Neuronal stem cell (in vitro differentiated cells): ENCODE results near the gene TUBG2.
"Not testable (repeated sequence)": the region's sequence is repeated elsewhere in the genome, so short reads cannot be mapped to it uniquely, and the experiment has no call there.

ENCODE experiments used
- DNase-seq: peaks from one replicate; pipeline ENCODE4 v3.0.0-alpha.2; 2013; ENCODE audit warnings: low spot score
- H2AFZ ChIP-seq: one replicate; pipeline ENCODE4 v1.6.1; 2013; ENCODE audit warnings: mild to moderate bottlenecking, low read length, inconsistent platforms
- H2AK5ac ChIP-seq: 2 replicates; pipeline ENCODE4 v1.6.1; 2013; ENCODE audit warnings: low read depth, mild to moderate bottlenecking, inconsistent platforms, low read length, moderate library complexity, mixed read lengths
- H2BK120ac ChIP-seq: 2 replicates; pipeline ENCODE4 v1.6.1; 2013; ENCODE audit warnings: low read depth, mild to moderate bottlenecking, inconsistent platforms, low read length, moderate library complexity, mixed read lengths
- H2BK12ac ChIP-seq: one replicate; pipeline ENCODE4 v1.6.1; 2013; ENCODE audit warnings: low read length, inconsistent platforms
- H2BK15ac ChIP-seq: 2 replicates; pipeline ENCODE4 v1.6.1; 2013; ENCODE audit warnings: mild to moderate bottlenecking, low read length, inconsistent platforms, mixed read lengths
- H2BK5ac ChIP-seq: one replicate; pipeline ENCODE4 v1.6.1; 2013; ENCODE audit warnings: inconsistent platforms, mild to moderate bottlenecking, low read length, moderate library complexity
- H3K14ac ChIP-seq: one replicate; pipeline ENCODE4 v1.6.1; 2013; ENCODE audit warnings: low read length, inconsistent platforms
- H3K18ac ChIP-seq: 2 replicates; pipeline ENCODE4 v1.6.1; 2013; ENCODE audit warnings: low read length, inconsistent platforms
- H3K23ac ChIP-seq: 2 replicates; pipeline ENCODE4 v1.6.1; 2013; ENCODE audit warnings: low read depth, mild to moderate bottlenecking, mixed read lengths, low read length, inconsistent platforms; ENCODE audit not compliant: poor library complexity
- H3K27ac ChIP-seq: replicated peaks from 3 replicates; pipeline ENCODE4 v1.5.1; 2013; ENCODE audit warnings: low read length, inconsistent platforms
- H3K27me3 ChIP-seq, 3 experiments: 2 replicates each; pipeline ENCODE4 v1.6.1; 2013; ENCODE audit warnings: low read length in 3 of 3, mild to moderate bottlenecking in 2 of 3, inconsistent platforms in 1 of 3, low read depth in 1 of 3, mixed read lengths in 1 of 3, moderate library complexity in 1 of 3; ENCODE audit not compliant: control insufficient read depth in 3 of 3, insufficient read depth in 3 of 3
- H3K36me3 ChIP-seq, 2 donors: replicated peaks in 1 of 2; 2 replicates each; pipeline ENCODE4 v1.6.1; 2013; ENCODE audit warnings: low read length in 2 of 2; ENCODE audit not compliant: control insufficient read depth in 2 of 2, insufficient read depth in 2 of 2
- H3K4ac ChIP-seq: 2 replicates; pipeline ENCODE4 v1.6.1; 2013; ENCODE audit warnings: inconsistent platforms, mild to moderate bottlenecking, low read length, moderate library complexity
- H3K4me1 ChIP-seq, 2 donors: 1 replicate in 1 of 2; 2 replicates in 1 of 2; pipeline ENCODE4 v1.6.1; 2013; ENCODE audit warnings: low read length in 2 of 2, low read depth in 1 of 2; ENCODE audit not compliant: control insufficient read depth in 2 of 2, insufficient read depth in 1 of 2
- H3K4me2 ChIP-seq: one replicate; pipeline ENCODE4 v1.6.1; 2013; ENCODE audit warnings: mild to moderate bottlenecking, low read length, inconsistent platforms; ENCODE audit not compliant: insufficient read depth, poor library complexity, severe bottlenecking
- H3K4me3 ChIP-seq, 2 donors: 2 replicates each; pipeline ENCODE4 v1.5.1; 2013; ENCODE audit warnings: low read length in 2 of 2, mild to moderate bottlenecking in 2 of 2, inconsistent platforms in 1 of 2, moderate library complexity in 1 of 2
- H3K79me1 ChIP-seq: one replicate; pipeline ENCODE4 v1.6.1; 2013; ENCODE audit warnings: low read depth, mild to moderate bottlenecking, inconsistent platforms, low read length, moderate library complexity
- H3K9ac ChIP-seq: one replicate; pipeline ENCODE4 v1.6.1; 2013; ENCODE audit warnings: mild to moderate bottlenecking, low read depth, low read length, inconsistent platforms; ENCODE audit not compliant: poor library complexity
- H3K9me3 ChIP-seq, 2 donors: replicated peaks in 1 of 2; 2 replicates each; pipeline versions ENCODE3 to v1.6.1; 2013; ENCODE audit warnings: low read length in 2 of 2, mild to moderate bottlenecking in 2 of 2, inconsistent platforms in 1 of 2, low read depth in 1 of 2, mixed read lengths in 1 of 2, moderate library complexity in 1 of 2; ENCODE audit not compliant: control insufficient read depth in 2 of 2, insufficient read depth in 1 of 2
- H4K8ac ChIP-seq: one replicate; pipeline ENCODE4 v1.6.1; 2013; ENCODE audit warnings: low read depth, mild to moderate bottlenecking, inconsistent platforms, low read length, moderate library complexity
- H4K91ac ChIP-seq: one replicate; pipeline ENCODE4 v1.6.1; 2013; ENCODE audit warnings: low read length, low read depth, mild to moderate bottlenecking, inconsistent platforms; ENCODE audit not compliant: poor library complexity
- WGBS, 2 donors: extraction: QIAGEN DNeasy Blood & Tissue Kit; methylation state at CpG; one replicate each; pipeline ENCODE4 v1.1.7; 2013; ENCODE audit warnings: missing lambda C conversion rate in 2 of 2, mixed read lengths in 1 of 2; ENCODE audit not compliant: insufficient read length in 2 of 2, insufficient replicate concordance in 1 of 2; ENCODE audit errors: extremely low coverage in 2 of 2; 5-methylcytosine and 5-hydroxymethylcytosine counted together

TUBG2 gene

DNA sequence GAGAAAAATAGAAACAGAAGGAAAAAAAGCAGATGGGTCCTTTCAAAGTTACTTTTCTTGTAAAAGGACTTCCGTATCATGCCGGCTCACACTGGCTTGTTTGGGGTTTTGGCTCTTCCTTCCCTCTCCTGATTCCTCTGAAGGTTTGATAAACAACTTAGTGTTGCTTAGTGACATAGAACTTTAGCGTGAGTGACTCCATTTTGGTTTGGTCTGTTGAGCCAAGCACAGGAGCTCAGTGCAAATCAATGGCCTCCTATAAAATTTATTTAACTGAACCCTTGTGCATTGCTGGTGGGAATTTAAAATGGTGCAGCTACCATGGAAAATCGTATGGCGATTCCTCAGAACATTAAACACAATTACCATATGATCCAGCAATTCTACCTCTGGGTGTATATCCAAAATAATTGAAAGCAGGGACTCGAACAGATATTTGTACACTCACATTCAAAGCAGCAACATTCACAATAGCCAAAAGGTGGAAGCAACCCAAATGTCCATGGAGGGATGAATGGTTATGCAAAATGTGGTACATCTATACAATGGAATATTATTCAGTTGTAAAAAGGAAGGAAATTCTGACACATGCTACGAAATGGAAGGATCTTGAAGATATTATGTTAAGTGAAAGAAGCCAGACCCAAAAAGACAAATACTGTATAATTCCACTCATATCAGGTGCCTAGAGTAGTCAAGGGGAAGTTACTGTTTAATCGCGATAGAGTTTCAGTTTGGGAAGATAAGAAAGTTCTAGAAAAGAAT, 1.1 kb upstream of the TUBG2 start:
- H3K9ac ChIP-seq, result no peak overlapping the region
- peaks cover 3 to 7% of the 10 kb centered on the region in 2 donors for H3K4me1 ChIP-seq
- no peak for DNase-seq
- H3K4me2 ChIP-seq, result no peak overlapping the region
- H3K23ac ChIP-seq, result no peak overlapping the region
- H3K27me3 ChIP-seq, result no peaks in the 10 kb centered on the region
- WGBS, 2 donors, result no CpG with 5 or more reads among the region's 9 CpGs
- H3K4ac ChIP-seq, result no peak overlapping the region
- H3K4me3 ChIP-seq, result no peak overlapping the region
- H3K79me1 ChIP-seq, result no peaks in the 10 kb centered on the region
- H3K14ac ChIP-seq, result no peak overlapping the region
- H2AFZ ChIP-seq, result no peak overlapping the region
- no peak overlapping the region for H2BK5ac ChIP-seq
- no peak overlapping the region for H2BK120ac ChIP-seq
- H3K36me3 ChIP-seq, result peaks cover 2 to 20% of the 10 kb centered on the region in 2 donors
- no peak overlapping the region for H3K18ac ChIP-seq
- no peak overlapping the region for H3K27ac ChIP-seq
- H4K8ac ChIP-seq, result no peak overlapping the region
- H4K91ac ChIP-seq, result no peak overlapping the region
- no peak overlapping the region for H2BK15ac ChIP-seq
- peaks cover 0 to 4% of the 10 kb centered on the region in 2 donors for H3K9me3 ChIP-seq
- H2AK5ac ChIP-seq, result no peak overlapping the region
- no peak overlapping the region for H2BK12ac ChIP-seq

DNA sequence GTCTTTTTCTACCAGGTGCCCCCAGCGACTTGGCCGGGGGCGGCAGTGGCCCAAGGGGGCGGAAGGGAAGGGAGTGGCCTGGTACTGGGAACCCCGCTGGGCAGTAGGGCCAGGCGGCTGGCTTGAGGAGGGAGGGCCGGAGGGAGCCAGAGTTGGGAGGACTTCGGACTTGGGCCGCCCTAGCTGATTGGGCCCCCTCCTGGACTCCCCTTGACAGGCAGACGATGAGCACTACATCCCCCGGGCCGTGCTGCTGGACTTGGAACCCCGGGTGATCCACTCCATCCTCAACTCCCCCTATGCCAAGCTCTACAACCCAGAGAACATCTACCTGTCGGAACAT, 819 bp downstream of the TUBG2 start:
- not testable (repeated sequence) for H3K14ac ChIP-seq, H3K27me3 ChIP-seq, H2BK5ac ChIP-seq, H2BK15ac ChIP-seq, H3K9ac ChIP-seq, H4K91ac ChIP-seq, H2AK5ac ChIP-seq, H3K18ac ChIP-seq, H4K8ac ChIP-seq, H2BK12ac ChIP-seq, H2BK120ac ChIP-seq, H3K79me1 ChIP-seq, DNase-seq, H3K27ac ChIP-seq, H3K4me1 ChIP-seq, H3K9me3 ChIP-seq, H3K4ac ChIP-seq, H3K23ac ChIP-seq
- Histone ChIP-seq H3K4me2 (peak overlapping the region; percentile 90), H2AFZ (peak overlapping the region; percentile 96), H3K36me3 (peaks cover 2 to 32% of the 10 kb centered on the region in 2 donors), H3K4me3 (peak overlapping the region; percentile 66 to 84)
- WGBS, 2 donors, result no CpG with 5 or more reads among the region's 14 CpGs

DNA sequence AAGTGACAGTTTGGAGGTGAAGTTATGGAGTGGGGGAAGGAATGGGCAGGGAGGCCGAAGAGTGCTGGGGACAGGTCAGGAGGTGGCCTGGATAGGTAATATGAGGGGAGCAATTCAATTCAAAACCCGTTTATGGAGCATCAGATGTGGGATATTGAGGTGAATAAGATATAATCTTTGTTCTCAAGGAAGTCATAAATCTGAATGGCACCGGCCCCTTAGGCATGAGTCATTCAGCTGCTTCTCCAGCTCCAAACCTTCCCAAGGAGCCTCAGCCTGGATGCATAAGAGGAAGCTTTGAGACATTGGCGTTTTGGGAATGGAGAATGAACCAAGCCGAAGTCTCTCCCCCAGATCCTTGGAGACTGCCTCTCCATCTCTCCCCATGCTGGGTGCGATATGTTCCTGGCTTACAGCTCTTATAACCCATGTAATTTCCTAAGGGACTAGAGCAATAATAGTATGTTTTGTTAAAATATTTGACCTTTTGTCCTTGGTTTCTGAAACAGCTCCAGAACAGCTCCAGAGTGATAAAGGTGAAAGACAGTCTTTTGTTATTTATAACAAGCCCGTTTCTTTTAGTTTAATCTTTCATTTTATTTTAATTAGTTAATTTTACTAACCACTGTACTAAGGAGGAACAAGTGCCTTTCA, 1.7 kb downstream of the TUBG2 start:
- Histone ChIP-seq H3K9ac (no peak overlapping the region), H2BK15ac (no peak overlapping the region), H3K79me1 (no peaks in the 10 kb centered on the region), H2BK12ac (no peak overlapping the region), H3K4me2 (no peak overlapping the region), H3K23ac (no peak overlapping the region), H4K91ac (no peak overlapping the region), H2BK120ac (no peak overlapping the region), H3K36me3 (peaks cover 2 to 39% of the 10 kb centered on the region in 2 donors), H3K27me3 (no peaks in the 10 kb centered on the region), H3K9me3 (peaks cover 0 to 4% of the 10 kb centered on the region in 2 donors), H2AK5ac (no peak overlapping the region), H3K4me1 (peaks cover 2 to 3% of the 10 kb centered on the region in 2 donors), H3K18ac (no peak overlapping the region), H3K4me3 (no peak overlapping the region), H3K27ac (no peak overlapping the region), H2AFZ (no peak overlapping the region), H3K14ac (no peak overlapping the region), H3K4ac (no peak overlapping the region), H4K8ac (no peak overlapping the region), H2BK5ac (no peak overlapping the region)
- DNase-seq, result no peak
- WGBS, 2 donors, result no CpG with 5 or more reads among the region's 7 CpGs

DNA sequence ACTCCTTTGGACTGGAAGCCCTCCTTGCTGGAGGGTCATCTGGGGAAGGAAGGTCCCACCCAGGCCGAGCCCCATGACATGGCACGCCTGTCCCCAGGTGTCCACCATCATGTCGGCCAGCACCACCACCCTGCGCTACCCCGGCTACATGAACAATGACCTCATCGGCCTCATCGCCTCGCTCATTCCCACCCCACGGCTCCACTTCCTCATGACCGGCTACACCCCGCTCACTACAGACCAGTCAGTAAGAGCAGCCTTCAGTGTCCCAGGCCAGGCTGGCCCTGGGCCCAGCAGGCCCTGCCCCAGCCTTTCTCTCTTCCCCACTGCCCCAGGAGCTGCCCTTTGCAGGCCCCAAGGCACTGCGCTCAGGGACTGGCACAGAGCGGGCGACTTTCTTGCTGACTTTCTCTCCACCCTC, 6.5 kb downstream of the TUBG2 start:
- no peak overlapping the region for H2BK12ac ChIP-seq
- H4K91ac ChIP-seq, result no peak overlapping the region
- no peak overlapping the region for H2BK5ac ChIP-seq
- no peak overlapping the region for H3K4ac ChIP-seq
- H2BK120ac ChIP-seq, result no peak overlapping the region
- no peak overlapping the region for H3K4me3 ChIP-seq
- H3K36me3 ChIP-seq, result peaks cover 10 to 77% of the 10 kb centered on the region in 2 donors
- no CpG with 5 or more reads among the region's 14 CpGs for WGBS, 2 donors
- DNase-seq, result no peak
- H3K79me1 ChIP-seq, result peaks cover 3% of the 10 kb centered on the region
- H3K18ac ChIP-seq, result no peak overlapping the region
- peaks cover 0 to 3% (median 0%) of the 10 kb centered on the region in 3 experiments for H3K27me3 ChIP-seq
- no peak overlapping the region for H3K4me2 ChIP-seq
- no peak overlapping the region for H2BK15ac ChIP-seq
- H3K23ac ChIP-seq, result no peak overlapping the region
- no peak overlapping the region for H3K9ac ChIP-seq
- H3K9me3 ChIP-seq, result no peaks in the 10 kb centered on the region
- no peak overlapping the region for H2AFZ ChIP-seq
- no peak overlapping the region for H3K27ac ChIP-seq
- no peak overlapping the region for H3K14ac ChIP-seq
- H2AK5ac ChIP-seq, result no peak overlapping the region
- H4K8ac ChIP-seq, result no peak overlapping the region
- H3K4me1 ChIP-seq, result peaks cover 0 to 10% of the 10 kb centered on the region in 2 donors
